GM18951 (cell line): Measurements from ENCODE around the gene SLX9.

Experiments used
- POLR2A ChIP-seq: IDR thresholded peaks from 4 replicates; pipeline ENCODE4 v1.6.1; 2011; ENCODE audit warnings: mild to moderate bottlenecking; ENCODE audit not compliant: insufficient read length, insufficient read depth; ENCODE audit errors: extremely low read depth
- in situ Hi-C: fragments of 300-500 bp; cut with MboI; formaldehyde crosslinking; loops from one replicate; pipeline ENCODE4 v1.12.0; 2022; ENCODE audit warnings: low sequenced_read_pairs, mixed read lengths, inconsistent platforms; ENCODE audit not compliant: unreplicated experiment

The SLX9 gene

DNA sequence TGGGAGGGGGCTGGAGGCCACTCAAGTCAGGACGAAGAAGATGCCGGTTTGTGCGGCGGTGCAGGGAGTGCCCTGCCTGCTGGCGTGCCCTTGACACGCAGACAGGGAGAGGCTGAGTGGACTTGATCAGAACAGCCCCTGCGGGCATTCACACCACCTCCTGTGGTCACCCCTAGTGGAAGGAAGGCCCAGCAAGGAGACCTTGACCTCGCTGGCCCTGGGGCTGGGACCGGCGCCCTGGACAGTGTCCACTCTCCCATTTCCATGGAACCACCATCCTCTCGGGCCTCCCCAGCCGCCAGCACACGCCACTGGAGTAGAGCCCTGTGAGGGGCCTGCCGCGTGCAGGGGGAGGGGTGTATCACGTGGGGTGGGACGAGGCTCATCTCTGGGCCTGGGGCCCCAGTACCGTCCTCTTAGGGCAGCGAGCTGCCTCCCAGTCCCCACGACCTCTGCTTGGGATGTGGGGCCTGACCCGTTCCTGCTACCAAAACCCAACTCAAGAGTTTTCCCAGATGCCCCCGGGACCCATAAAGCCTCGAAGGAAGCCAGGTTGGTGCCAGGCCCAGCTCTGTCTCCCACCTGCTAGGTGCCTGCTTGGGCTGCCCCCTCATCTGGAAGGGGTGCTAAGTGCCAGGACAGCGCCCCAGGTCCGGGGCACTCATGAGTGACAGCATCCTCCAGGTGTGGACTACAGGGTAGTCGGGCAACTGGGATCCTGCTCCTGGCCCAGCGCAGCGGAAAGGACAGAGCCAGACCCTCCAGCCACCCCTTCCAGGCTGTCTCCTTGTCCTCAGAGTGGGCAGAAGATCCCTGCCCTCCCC, 62.8 kb downstream of the SLX9 start:
- no peak for TF ChIP-seq POLR2A
- in situ Hi-C loops, result no loop called here

DNA sequence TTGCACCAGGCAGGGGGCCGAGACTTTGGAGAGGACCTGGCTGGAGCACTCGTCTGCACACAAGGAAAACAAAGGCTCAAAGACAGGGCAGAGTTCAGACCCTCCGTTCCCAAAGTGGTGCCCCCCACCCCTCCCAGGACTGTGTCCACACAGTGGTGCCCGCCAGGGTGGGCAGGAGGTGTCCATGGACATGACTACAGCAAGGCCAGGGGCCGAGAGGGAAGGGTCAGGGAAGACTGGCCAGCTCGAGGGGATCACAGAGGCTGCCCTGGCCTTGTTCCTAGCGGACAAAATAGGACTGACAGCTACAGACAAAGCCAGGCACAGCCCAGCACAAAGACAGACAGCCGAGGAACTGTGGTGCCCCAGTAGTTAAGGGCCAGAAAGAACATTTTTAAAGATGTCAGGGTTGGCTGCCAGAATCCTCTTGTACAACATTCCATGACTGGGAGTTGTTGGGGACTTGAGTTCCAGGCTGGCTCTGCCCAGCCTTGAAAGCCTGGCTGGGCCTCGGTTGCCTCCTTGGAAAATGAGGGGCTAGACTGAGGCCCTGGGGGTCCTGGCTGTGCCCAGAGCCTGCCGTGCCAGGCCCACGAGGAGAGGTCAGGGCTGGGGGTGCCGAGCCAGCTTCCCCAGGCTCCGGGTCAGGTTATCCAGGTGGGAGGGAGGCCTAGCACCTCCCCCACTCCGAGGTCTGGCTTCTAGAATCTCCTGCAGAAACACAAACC, 63.7 kb downstream of the SLX9 start:
- in situ Hi-C loops, result no loop called here
- no peak for TF ChIP-seq POLR2A

DNA sequence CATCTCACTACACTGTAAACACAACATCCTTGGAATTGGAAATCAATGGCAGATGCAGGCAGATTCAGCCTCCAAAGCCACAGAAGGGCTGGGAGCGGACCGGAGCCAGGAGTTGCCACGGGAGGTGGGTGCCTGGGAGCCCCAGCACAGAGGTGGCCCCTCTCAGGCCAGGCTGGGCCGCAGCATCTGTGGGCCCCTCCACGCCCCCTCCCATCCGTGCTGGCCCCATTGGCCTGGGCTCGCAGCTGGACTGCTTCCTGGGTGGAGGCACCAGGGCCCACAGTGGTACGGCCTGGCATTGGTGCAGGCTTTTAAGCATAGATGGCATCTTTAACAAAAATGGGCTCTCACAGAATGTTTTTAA, 64.2 kb downstream of the SLX9 start:
- no peak for TF ChIP-seq POLR2A
- in situ Hi-C loops, result no loop called here

DNA sequence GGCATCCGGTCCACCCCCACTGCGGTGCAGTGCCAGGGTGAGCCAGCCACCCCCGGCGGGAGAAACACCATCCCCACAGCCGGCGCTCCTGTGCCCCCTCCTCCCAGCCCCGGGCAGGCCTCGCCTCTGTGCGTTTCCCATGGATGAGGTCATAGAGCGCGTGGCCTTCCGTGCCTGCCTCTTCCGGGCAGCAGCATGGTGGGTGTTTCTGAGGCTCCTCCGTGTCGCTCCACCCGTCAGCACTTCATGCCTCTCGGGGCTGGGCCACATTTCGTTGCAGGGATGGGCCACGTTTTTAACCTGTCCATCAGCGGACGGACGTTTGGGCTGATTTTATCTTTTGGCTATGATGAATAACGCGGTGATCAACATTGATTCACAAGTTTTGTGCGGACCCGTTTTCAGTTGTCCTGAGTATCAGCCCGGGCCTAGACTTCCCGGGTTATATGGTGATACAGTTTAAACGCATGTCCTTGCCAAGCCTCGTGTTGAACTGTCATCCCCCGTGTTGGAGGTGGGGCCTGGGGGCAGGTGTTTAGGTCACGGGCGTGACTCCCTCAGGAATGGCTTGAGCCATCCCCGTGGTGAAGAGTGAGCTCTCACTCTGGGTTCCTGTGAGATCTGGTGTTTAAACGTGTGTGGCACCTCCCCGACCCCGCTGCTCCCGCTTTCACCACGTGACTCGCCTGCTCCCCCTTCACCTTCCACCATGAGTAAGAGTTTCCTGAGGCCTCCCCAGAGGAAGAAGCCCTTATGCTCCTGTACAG, 64.8 kb downstream of the SLX9 start:
- in situ Hi-C loops, result no loop called here
- TF ChIP-seq POLR2A, result no peak

DNA sequence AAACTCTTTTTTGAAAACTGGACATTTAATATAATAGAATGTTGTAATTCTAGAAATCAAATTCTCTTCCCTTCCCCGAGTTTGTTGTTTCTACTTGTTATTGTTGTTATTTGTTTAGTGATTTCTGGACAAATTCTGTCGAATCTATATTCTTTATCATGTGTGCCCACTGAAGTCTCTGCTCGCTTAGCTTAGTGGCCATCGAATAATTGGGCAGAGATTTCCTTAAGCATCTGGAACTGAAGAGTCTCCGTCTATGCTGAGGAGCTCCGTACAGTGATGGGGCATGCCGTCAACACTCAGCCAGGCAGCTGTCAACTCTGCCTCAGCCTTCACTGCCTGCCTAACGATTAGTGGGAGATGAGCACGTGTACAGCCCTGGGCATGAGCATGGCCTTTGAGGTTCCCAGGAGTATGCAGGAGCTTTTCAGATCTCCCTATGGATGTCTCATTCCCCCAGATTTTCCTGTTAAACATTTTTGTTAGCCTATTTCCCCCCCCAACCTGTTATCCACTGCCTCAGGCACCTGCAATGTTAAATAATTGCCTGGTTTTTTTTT, 66.8 kb downstream of the SLX9 start:
- in situ Hi-C loops, result no loop called here
- TF ChIP-seq POLR2A, result no peak

DNA sequence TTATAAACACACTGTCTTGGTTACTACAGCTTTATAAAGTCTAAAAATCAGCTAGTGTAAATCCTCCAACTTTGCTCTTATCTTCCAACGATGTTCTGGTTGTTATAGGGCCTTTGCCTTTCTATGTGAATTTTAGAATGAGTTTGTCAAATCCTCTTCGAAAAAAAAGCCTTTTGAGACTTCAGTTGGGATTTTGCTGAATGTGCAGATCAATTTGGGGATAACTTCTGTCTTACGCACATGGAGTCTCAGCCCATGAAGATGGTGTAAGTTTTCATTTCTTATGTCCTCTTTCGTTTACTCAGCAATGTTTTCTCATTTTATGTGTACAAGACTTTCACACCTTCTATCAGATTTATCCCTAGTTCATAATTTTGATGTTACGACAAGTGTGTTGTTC, 69.8 kb downstream of the SLX9 start:
- no peak for TF ChIP-seq POLR2A
- in situ Hi-C loops, result no loop called here

DNA sequence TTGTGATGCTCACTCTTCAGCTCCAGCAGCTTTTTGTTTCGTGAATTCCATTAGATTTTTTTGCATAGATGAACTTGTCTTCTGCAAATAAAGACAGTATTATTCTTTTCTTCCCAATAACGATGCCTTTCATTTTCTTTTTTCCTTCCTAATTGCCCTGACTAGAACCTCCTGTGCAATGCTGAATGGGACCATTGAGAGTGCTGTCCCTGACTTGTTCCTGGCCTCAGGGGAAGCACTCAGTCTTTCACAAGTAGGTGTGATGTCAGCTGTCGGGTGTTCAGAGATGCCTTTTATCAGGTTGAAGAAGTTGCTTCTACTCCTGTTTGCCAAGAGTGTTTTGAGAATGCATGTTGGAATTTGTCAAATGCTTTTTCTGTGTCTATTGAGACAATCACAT, 70.3 kb downstream of the SLX9 start:
- TF ChIP-seq POLR2A, result no peak
- in situ Hi-C loops, result no loop called here

DNA sequence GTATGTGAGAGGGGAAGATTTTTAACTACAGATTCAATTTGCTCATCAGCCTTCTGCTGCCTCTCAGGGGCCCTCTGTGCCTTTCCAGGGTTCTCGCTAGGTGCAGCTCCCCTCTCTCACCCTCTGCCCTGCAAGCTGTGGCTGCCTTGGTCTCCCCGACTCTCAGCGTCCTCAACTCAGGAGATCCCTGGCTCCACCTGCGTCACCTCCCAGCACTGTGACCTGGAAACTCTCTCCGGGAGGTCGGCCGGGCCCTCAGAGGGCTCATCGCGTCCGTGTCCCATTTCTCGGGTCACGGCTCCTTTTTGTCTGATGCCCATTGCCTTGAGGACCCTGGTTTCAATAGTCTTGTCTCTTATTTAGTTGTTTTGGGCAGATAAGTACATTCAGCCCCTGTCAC, 71.0 kb downstream of the SLX9 start:
- in situ Hi-C loops, result no loop called here
- TF ChIP-seq POLR2A, result no peak

DNA sequence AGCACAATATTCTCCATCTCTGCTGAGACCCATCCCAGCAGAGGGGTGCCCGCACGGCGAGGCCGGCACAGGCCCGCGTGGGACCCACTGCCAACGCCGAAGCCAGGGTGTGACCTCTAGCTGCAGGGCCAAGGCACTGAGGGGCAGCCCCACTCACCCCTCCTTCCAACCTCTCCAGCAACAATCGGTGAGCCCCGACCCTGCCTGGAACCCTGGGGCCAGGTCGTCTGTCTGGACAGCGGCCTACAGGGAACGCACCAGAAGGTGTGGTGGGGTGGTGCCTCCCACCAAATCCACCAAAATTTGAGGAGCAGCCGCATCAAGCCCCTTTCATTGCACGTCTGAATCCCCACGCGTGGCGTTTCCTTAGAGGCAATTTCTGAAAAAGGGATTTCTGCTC, 71.6 kb downstream of the SLX9 start:
- in situ Hi-C loops, result no loop called here
- TF ChIP-seq POLR2A, result no peak

DNA sequence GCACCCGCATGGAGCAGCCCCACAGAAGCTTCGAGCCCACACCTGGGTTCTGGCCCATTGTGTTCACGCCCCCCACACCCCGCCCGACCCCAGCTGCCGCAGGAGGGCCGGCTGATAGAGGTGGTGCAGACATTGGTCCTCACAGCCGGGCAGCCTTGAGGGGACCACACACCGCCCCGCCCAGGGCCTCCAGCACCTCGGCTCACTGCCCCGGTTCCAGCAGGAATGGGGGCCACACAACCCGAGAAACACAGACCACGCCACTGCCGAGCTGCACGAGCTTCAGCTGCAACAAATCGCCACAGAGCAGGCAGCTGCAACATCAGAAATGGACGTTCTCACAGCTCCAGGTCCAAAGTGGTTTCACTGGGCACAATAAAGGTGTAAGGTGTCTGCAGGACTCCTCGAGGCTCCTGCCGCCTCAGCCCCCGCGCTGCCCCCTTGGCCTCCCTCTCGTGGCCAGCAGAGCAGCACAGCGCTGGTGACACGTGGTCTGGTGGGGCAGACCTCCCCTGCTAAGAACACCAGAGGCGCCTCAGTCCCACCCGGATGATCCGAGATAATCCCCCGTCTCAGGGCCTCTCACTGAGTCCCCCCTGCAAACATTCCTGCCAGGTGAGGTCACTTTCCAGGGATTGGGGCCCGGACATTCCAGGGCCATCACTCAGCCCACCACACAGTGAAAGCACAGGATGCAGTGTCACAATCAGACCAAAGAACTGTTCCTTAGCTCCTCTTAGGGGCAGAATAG, 72.3 kb downstream of the SLX9 start:
- in situ Hi-C loops, result no loop called here
- TF ChIP-seq POLR2A, result no peak

DNA sequence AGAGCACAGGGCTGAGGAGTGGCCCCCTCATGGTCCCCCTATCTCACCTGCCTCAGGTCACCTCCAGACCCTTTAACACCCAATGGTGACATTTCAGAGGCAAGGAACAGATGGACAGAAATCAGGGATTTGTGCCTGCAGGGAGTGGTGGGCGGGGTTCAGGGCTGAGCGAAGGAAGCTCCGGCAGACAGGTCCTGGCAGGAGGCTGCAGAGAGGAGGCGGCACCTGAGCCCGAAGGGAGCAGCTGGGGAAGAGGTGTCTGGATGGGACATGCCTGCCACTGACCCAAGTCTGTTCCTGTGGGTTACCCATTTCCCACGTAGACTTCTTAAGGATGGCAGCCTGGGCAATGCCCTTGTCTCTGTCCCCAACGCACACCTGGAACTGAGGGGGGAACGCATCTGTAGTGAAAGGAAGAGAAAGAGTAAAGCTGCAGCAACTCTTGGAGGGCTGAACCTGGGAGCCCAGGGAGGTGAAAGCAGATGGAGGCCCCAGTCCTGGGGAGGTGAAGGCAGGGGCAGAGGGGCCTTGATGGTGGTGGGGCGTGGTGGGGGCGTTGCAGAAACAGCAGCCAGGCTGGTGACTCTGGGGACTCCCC, 72.9 kb downstream of the SLX9 start:
- in situ Hi-C loops, result no loop called here
- TF ChIP-seq POLR2A, result no peak

DNA sequence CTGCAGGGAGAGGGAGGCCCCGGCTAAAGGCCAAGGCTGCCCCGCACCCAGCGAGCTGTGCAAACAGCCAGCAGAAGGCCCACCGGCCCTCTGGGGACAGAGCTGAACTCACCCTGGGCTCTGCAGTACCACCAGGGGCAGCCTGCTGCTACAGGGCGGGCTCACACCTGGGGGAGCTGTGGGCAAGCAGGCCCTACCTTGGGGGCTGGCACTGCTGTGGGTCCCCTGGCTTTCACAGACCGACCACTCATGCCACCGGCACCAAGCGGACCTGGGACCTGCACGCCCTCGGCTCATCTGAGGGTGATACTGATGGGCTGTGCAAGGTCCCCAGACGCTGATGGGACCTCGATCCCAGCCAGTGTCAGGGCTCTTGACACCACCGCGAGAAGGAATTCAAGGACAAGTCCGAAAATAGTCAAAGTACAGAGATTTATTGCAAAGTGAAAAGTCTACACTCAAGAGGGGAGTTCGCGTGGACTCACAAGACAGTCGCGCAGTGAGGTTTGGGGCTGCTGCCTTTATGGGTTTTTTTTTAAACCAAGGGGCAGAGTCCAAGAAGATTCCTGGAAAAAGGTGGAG, 73.5 kb downstream of the SLX9 start:
- in situ Hi-C loops, result no loop called here
- TF ChIP-seq POLR2A, result no peak
